Astrocyte of the cerebellum (primary cell): ENCODE results near the gene SCUBE3.
A peak's percentile ranks its signal among the peaks of the same experiment; 100 is the strongest.

Source experiments
- DNase-seq: peaks from one replicate; pipeline ENCODE4 v3.0.0-alpha.2; 2011; ENCODE audit warnings: low read depth
- H3K4me3 ChIP-seq: 2 replicates; pipeline ENCODE4 v1.5.1; 2011; ENCODE audit warnings: mild to moderate bottlenecking, low read depth, low read length, moderate library complexity
- in situ Hi-C: cut with HindIII; loops from 2 replicates; pipeline ENCODE4 v1.10.0; 2017; ENCODE audit warnings: low sequenced_read_pairs
- TF ChIP-seq, protein P1 (sequence below): IDR thresholded peaks from 2 replicates; pipeline ENCODE4 v1.5.1; 2012; ENCODE audit warnings: low read length, low read depth, moderate library complexity, mild to moderate bottlenecking; ENCODE audit errors: missing control alignments

The SCUBE3 gene

GRCh38 chr6:35259948-35260590, 46.3 kb downstream of the SCUBE3 start:
- in situ Hi-C loops, result no loop called here
- H3K4me3 ChIP-seq, result peak overlapping the region; percentile 88
- no peak for DNase-seq
- TF ChIP-seq, protein P1, sequence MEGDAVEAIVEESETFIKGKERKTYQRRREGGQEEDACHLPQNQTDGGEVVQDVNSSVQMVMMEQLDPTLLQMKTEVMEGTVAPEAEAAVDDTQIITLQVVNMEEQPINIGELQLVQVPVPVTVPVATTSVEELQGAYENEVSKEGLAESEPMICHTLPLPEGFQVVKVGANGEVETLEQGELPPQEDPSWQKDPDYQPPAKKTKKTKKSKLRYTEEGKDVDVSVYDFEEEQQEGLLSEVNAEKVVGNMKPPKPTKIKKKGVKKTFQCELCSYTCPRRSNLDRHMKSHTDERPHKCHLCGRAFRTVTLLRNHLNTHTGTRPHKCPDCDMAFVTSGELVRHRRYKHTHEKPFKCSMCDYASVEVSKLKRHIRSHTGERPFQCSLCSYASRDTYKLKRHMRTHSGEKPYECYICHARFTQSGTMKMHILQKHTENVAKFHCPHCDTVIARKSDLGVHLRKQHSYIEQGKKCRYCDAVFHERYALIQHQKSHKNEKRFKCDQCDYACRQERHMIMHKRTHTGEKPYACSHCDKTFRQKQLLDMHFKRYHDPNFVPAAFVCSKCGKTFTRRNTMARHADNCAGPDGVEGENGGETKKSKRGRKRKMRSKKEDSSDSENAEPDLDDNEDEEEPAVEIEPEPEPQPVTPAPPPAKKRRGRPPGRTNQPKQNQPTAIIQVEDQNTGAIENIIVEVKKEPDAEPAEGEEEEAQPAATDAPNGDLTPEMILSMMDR, result no peak

DNA sequence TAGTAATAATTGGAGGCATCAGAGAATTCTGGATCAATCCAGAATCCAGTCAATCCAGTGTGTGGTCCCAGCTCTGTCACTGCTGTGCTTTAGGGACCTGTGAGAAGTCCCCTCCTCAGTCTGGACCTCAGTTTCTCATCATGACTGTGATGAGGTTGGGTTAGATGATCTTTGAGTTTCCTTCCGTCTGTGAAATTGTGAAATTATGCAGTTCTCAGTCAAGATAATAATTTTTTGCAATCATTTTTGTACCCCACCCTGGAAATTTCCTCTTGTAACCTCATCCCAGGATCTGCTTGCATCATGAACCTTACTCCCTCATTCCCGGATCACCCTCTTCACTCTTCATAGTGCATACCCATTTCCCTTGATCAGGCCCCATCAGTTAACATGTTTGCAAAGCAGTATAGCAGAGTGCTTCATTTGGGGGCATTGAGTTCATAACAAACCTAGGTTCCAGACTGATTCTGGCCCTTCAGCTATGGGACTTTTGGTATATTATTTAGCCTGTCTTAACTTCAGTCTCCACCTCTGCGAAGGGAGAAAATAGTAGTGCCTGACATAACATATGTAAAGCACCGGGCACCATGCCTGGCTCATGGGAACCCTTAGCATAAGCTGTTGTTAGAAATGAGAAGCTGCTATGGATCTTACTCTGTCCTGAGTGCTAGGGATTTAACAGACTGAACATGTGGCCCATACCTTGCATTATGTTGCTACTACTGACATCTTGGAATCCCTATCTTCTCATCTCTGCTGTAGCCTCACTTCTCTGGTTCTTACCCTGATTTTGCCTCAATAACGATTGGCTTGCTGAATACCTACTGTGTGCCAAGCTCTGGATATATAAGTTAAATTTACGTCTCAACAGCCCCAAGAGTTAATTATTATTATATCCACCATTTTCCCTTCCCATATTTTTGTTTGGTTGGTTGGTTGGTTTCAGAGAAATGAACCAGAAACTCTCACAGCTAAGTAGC, 47.1 kb downstream of the SCUBE3 start:
- peak overlapping the region; percentile 88 for H3K4me3 ChIP-seq
- TF ChIP-seq, protein P1, result no peak
- in situ Hi-C loops, result no loop called here
- DNase-seq, result no peak

DNA sequence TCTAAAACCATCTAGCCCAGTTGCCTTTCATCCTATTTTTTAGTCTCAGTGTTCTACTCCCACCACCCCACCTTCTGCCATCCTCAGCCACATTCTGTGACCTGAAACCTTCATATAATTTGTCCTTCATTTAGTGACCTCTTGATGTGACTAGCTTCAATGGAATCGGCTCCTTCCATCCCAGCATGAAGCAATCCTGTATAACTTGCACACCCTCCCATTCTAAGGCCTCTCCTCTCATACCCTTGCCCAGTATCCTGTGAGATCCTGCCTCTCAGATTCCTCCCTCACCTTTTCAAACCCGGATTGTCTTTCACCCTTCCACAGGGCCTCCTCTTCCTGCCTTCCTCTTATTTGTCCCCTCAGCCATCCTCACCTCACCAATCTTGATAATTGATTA, 48.8 kb downstream of the SCUBE3 start:
- no peak for DNase-seq
- in situ Hi-C loops, result no loop called here
- no peak overlapping the region for H3K4me3 ChIP-seq
- TF ChIP-seq, protein P1, result no peak

- TF ChIP-seq, protein P1, result no peak
- H3K4me3 ChIP-seq, result no peak overlapping the region
- no peak for DNase-seq
- in situ Hi-C loops, result no loop called here
Measured at GRCh38 chr6:35264550-35265274, 51.0 kb downstream of the SCUBE3 start.

DNA sequence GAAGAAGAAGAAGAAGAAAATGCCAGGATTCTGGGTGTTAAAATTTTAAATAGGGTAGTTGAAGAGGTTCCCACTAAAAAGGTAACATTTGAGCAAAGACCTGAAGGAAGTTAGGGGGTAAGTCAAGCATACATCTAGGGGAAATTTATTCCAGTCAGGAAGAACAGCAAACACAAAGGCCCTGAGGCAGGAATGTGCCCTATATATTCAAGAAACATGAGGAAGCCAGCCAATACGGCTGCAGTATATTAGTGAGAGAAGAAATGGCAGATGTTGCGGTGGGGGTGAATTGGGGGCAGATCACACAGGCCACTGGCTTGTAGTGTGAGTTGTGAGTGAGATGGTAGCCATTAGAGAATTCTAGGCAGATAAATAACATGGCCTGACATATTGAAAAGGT, 51.8 kb downstream of the SCUBE3 start:
- in situ Hi-C loops, result no loop called here

DNA sequence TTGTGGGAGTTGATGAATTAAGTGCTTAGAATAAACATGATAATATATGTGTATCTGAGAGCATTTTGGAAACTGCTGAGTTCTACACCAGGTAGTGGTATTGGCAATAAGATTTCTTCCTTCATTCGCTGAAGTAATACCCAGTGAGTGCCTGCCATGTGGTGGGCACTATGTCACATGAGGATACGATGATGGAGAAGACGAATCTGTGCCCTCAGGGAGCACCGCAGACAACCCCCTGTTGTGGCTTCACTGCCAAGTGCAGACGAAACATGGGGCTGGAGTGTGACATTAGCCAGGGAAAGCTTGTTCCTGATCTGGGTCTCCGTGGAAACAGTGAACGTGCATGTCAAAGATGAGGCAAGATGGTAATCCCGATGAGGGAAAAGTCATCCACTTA, 53.7 kb downstream of the SCUBE3 start:
- DNase-seq, result no peak
- no peak overlapping the region for H3K4me3 ChIP-seq
- in situ Hi-C loops, result no loop called here
- TF ChIP-seq, protein P1, result no peak

More for the DNA sequence above, 51.8 kb downstream of the SCUBE3 start:
- H3K4me3 ChIP-seq, result no peak overlapping the region
- TF ChIP-seq, protein P1, result no peak
- DNase-seq, result no peak
